Uterus (tissue), 4 donors: ENCODE measurements around the gene ANKRD13B. TPM values are rescaled to one million over a fixed set of nuclear protein-coding genes. Genes with fewer than 3 reads are reported as not detected.
A peak's percentile ranks its signal among the peaks of the same experiment; 100 is the strongest.

Source experiments
- DNase-seq, 2 donors: peaks; one replicate each; pipeline ENCODE4 v3.0.0-alpha.2; 2019 to 2020
- H3K27ac ChIP-seq, 2 donors: fragments of 200-600 bp; sonication (generic); 1 replicate in 1 of 2; 2 replicates in 1 of 2; pipeline ENCODE4 v1.5.1; 2016 to 2018
- H3K27me3 ChIP-seq, 2 donors: fragments of 200-600 bp; sonication (generic); one replicate each; pipeline ENCODE4 v1.5.1; 2018 to 2019; ENCODE audit warnings: control low read depth in 1 of 2
- H3K36me3 ChIP-seq, 2 donors: fragments of 200-600 bp; sonication (generic); one replicate each; pipeline ENCODE4 v1.5.1; 2019; ENCODE audit warnings: control low read depth in 1 of 2
- H3K4me1 ChIP-seq, 2 donors: fragments of 200-600 bp; sonication (generic); one replicate each; pipeline ENCODE4 v1.5.1; 2018 to 2019; ENCODE audit warnings: control low read depth in 1 of 2
- H3K4me3 ChIP-seq, 2 donors: fragments of 200-600 bp; sonication (generic); 1 replicate in 1 of 2; 2 replicates in 1 of 2; pipeline ENCODE4 v1.5.1; 2018 to 2019; ENCODE audit warnings: mild to moderate bottlenecking in 1 of 2
- H3K9me3 ChIP-seq, 2 donors: fragments of 200-600 bp; sonication (generic); one replicate each; pipeline ENCODE4 v1.5.1; 2019; ENCODE audit warnings: control low read depth in 1 of 2
- POLR2A ChIP-seq, 2 donors: fragments of 450-650 bp; IDR thresholded peaks; one replicate each; pipeline ENCODE4 v1.6.1; 2016; ENCODE audit warnings: antibody characterized with exemption in 2 of 2, mild to moderate bottlenecking in 1 of 2, moderate library complexity in 1 of 2
- intact Hi-C: fragments of 100-400 bp; cut with DNase I; formaldehyde crosslinking; loops from one replicate; pipeline ENCODE4 v1.15.1; 2023; ENCODE audit warnings: low total_unique reads
- total RNA-seq, 4 donors: library from RNA; depleted of rRNA in 3 of 4; stranded (reverse); fragments of >200 nt in 3 of 4; gene quantifications; one replicate each; pipeline versions ENCODE4 v1.1.0 to v1.2.4, GENCODE V29; 2014 to 2023
- TF ChIP-seq, protein P1 (sequence below), 4 experiments: fragments of 200-600 bp in 2 of 4; fragments of 450-650 bp in 2 of 4; sonication (generic) in 2 of 4; IDR thresholded peaks; one replicate each; pipeline ENCODE4 v1.5.1; 2016 to 2019; ENCODE audit warnings: antibody characterized with exemption in 4 of 4, mild to moderate bottlenecking in 2 of 4, moderate library complexity in 1 of 4
- donor health status: DM: yes; HTN: yes; CAD: no.

Gene ANKRD13B
- total RNA-seq, 4 donors from 2014 or later: 2.8 to 17.0 (median 12.7) TPM

DNA sequence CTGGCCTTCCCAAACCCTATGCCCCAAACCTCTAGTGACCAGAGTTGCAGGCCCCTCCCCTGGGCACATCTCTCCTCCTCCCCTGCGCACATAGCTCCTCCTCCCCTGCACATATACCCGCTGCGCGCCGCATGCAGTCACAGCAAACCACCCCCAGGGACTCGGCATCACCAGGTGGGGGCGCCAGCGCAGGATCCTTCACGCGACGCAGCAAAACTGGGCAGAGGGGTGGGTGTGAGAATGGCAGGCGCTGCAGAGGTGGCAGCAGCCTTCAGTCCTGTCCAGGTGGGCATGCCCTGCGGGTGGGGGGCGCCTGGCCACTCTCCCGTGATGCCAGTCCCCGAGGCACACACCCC is 24.2 kb downstream of the ANKRD13B start:
- Histone ChIP-seq H3K27me3 (peaks cover 0 to 11% of the 10 kb centered on the region in 2 donors), H3K36me3 (no peaks in the 10 kb centered on the region), H3K4me3 (no peak overlapping the region), H3K27ac (no peak overlapping the region), H3K9me3 (no peaks in the 10 kb centered on the region), H3K4me1 (peaks cover 0 to 26% of the 10 kb centered on the region in 2 donors)
- TF ChIP-seq, protein P1, sequence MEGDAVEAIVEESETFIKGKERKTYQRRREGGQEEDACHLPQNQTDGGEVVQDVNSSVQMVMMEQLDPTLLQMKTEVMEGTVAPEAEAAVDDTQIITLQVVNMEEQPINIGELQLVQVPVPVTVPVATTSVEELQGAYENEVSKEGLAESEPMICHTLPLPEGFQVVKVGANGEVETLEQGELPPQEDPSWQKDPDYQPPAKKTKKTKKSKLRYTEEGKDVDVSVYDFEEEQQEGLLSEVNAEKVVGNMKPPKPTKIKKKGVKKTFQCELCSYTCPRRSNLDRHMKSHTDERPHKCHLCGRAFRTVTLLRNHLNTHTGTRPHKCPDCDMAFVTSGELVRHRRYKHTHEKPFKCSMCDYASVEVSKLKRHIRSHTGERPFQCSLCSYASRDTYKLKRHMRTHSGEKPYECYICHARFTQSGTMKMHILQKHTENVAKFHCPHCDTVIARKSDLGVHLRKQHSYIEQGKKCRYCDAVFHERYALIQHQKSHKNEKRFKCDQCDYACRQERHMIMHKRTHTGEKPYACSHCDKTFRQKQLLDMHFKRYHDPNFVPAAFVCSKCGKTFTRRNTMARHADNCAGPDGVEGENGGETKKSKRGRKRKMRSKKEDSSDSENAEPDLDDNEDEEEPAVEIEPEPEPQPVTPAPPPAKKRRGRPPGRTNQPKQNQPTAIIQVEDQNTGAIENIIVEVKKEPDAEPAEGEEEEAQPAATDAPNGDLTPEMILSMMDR (IDR thresholded peaks at IDR 0.05): peak in 3 of 4 experiments; percentile 31 to 56 (median 41)
- no peak for TF ChIP-seq POLR2A (IDR thresholded peaks at IDR 0.05)
- DNase-seq: peak in 1 of 2 donors; percentile 62
- intact Hi-C loops: no loop called here

DNA sequence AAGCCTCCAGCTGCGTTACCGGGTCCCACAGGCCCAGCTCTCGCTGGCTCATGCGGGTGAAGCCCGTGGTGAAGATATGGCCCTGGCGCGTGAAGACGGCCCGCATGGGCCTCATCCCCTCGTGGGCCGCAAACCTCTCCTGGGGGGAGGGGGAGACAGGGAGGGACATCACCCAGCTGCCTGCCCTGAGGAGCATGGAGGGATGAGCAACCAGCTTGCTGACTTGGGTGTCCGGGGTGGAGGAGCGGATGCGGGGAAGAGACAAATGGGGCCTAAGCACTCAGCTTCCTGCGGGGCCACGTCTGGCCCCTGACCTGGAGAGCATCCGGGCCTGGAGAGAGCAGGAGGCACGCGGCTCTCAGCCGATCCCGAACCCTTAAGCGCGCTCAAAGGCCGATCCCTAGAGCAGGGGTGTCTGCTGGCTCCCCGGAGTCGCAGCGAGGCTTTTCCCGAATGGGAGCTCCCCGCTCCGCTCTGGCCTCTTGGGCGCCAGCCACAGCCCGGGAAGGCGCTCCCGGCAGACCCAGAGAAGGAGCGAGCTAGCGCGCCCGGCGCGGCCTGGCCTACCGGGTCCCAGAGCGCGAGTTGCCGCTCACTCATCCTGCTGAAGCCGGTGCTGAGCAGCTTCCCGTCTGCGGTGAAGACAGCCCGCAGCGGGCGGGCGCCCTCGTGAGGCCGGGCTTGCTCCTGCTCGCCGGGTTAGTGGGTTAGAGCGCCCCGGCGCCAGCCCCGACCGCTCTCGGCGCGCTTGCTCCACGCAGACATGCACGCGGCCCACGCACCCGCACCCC is 24.7 kb downstream of the ANKRD13B start:
- Histone ChIP-seq H3K27ac (no peak overlapping the region), H3K9me3 (no peaks in the 10 kb centered on the region), H3K4me1 (peaks cover 0 to 26% of the 10 kb centered on the region in 2 donors), H3K36me3 (no peaks in the 10 kb centered on the region), H3K4me3 (peak overlapping the region; percentile 3 to 11), H3K27me3 (peaks cover 0 to 11% of the 10 kb centered on the region in 2 donors)
- DNase-seq: peak in 1 of 2 donors; percentile 59
- intact Hi-C loops: no loop called here
- peak in 1 of 2 donors; percentile 6 for TF ChIP-seq POLR2A (IDR thresholded peaks at IDR 0.05)
- TF ChIP-seq, protein P1 (IDR thresholded peaks at IDR 0.05): peak; percentile 39 to 52 (median 44)

DNA sequence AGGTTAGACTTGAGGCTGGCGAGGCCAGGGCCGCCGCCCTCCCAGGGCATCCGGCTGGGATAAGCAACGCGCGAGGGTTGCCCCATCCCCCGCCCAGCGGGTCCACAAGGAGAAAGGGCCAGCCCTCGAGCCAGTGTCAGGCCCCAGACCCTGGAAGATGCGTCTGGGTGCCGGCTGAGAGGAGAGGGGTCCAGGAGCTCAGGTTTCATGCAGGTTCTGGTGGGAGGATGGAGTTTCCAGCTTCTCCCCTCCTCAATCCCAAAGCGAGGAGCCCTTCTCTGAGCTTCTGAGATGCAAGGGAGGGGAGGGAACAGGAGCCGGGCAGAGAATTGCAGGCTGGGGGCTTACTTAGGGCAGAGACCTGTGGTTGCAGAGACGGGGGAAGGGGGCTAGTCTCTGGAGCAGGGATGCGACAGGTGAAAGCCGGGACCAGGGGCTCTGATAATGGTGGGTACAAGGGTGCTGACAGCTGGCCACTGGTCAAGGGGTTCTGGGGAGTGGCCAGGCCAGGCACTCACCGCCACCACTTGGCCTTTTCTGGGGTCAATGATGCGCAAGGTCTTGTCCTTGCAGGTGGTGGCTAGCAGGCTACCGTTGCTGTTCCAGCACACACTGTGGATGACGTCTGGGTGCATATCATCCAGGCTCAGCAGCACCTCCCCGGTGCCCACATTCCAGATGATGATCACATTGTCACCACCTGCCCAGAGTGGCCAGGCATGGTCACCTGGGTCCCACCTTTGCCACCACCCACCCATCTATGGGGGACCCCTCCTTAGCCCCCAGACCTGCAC is 25.5 kb downstream of the ANKRD13B start:
- H3K4me3 ChIP-seq: peak overlapping the region in 1 of 2 donors; percentile 3
- intact Hi-C loops: no loop called here
- H3K27me3 ChIP-seq: peaks cover 0 to 11% of the 10 kb centered on the region in 2 donors
- no peaks in the 10 kb centered on the region for H3K9me3 ChIP-seq
- DNase-seq: no peak
- peaks cover 0 to 23% of the 10 kb centered on the region in 2 donors for H3K4me1 ChIP-seq
- H3K27ac ChIP-seq: no peak overlapping the region
- H3K36me3 ChIP-seq: no peaks in the 10 kb centered on the region
- no peak for TF ChIP-seq POLR2A (IDR thresholded peaks at IDR 0.05)
- TF ChIP-seq, protein P1 (IDR thresholded peaks at IDR 0.05): no peak

DNA sequence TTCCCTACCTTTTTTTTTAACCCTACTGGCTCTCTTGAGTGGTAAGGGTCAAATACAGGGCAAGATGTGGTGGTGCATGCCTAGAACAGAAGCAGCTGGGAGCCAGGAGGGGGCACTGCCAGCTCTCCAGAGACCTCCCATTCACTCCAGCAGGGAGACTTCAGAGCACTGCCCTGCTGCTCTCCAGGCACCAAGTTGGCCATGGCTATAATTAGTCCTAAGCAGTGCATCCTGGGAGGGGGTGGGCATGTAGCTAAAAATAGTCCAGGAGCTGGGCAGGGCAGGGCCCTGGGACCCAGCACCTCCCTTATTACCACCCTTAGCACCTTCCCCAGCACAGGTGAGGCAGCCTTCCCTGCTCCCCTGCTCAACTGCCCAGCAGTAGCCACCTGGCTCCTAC is 26.3 kb downstream of the ANKRD13B start:
- no peak overlapping the region for H3K27ac ChIP-seq
- H3K4me3 ChIP-seq: no peak overlapping the region
- no peaks in the 10 kb centered on the region for H3K9me3 ChIP-seq
- intact Hi-C loops: no loop called here
- no peak for DNase-seq
- H3K4me1 ChIP-seq: peaks cover 0 to 18% of the 10 kb centered on the region in 2 donors
- peaks cover 0 to 11% of the 10 kb centered on the region in 2 donors for H3K27me3 ChIP-seq
- H3K36me3 ChIP-seq: no peaks in the 10 kb centered on the region
- TF ChIP-seq, protein P1 (IDR thresholded peaks at IDR 0.05): no peak
- TF ChIP-seq POLR2A (IDR thresholded peaks at IDR 0.05): no peak

DNA sequence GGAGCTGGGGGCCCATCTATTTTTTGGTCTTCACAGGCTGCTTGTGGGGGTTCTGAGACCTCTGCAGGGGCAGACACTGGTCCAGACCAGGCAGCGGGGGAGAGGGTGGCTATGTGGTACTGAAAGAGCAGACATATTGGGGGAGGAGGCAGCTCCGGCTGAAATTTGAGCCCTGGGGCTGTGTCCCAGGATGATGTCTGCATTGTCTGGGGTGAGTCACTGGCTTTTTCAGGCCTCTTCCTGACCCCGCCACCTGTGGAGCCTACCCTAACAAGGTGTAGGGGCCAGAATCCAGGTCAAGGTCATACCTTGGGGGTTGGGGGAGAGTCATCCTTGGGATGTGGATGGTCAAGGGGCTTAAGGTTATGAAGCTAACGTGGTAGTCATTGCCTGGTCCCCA is 27.3 kb downstream of the ANKRD13B start:
- no peak overlapping the region for H3K27ac ChIP-seq
- H3K4me1 ChIP-seq: peaks cover 0 to 18% of the 10 kb centered on the region in 2 donors
- no peaks in the 10 kb centered on the region for H3K36me3 ChIP-seq
- no peak overlapping the region for H3K4me3 ChIP-seq
- TF ChIP-seq POLR2A (IDR thresholded peaks at IDR 0.05): no peak
- TF ChIP-seq, protein P1 (IDR thresholded peaks at IDR 0.05): no peak
- no peaks in the 10 kb centered on the region for H3K9me3 ChIP-seq
- no peak for DNase-seq
- intact Hi-C loops: no loop called here
- H3K27me3 ChIP-seq: peaks cover 0 to 11% of the 10 kb centered on the region in 2 donors
